IPS-11a (cell line): Measurements from ENCODE around the gene PPM1D.
"Not testable (repeated sequence)": the region's sequence is repeated elsewhere in the genome, so short reads cannot be mapped to it uniquely, and the experiment has no call there.

Experiments
- H3K4me3 ChIP-seq: one replicate; pipeline ENCODE4 v1.5.1; 2013; ENCODE audit warnings: low read depth, low read length, control low read depth

The PPM1D gene

DNA sequence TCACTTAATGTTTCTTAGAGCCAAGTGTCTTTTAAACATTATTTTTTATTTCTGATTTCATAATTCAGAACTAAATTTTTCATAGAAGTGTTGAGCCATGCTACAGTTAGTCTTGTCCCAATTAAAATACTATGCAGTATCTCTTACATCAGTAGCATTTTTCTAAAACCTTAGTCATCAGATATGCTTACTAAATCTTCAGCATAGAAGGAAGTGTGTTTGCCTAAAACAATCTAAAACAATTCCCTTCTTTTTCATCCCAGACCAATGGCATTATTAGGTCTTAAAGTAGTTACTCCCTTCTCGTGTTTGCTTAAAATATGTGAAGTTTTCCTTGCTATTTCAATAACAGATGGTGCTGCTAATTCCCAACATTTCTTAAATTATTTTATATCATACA lies 64.0 kb downstream of the PPM1D start:
- H3K4me3 ChIP-seq = no peak overlapping the region

DNA sequence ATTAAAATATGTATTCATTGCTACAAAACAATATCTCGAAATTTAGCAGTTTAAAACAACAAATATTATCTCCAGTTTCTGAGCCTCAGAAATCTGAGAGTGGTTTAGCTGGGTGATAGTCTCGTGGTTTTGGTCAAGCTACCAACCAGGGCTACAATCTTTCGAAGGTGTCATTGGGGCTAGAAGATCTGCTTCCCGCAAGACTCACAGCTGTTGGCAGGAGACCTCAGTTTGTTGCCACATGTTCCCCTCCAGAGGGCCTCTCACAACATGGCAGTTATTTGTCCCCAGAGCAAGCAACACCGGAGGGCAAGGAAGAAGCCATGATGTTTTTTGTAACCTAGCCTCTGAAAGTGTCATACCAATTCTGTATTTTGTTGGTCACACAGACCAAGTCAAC lies 65.6 kb downstream of the PPM1D start:
- H3K4me3 ChIP-seq = no peak overlapping the region

DNA sequence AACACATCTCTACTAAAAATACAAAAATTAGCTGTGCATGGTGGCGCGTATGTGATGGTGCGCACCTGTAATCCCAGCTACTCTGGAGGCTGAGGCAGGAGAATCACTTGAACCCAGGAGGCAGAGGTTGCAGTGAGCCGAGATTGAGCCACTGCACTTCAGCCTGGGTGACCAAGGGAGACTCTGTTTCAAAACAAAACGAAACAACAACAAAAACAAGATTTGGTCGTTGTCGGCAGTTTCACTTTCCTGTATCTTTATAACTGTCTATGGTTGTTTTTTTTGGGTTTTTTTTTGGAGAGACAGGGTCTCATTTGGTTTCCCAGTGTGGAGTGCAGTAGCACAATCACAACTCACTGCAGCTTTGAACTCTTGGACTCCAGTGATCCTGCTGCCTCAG lies 68.7 kb downstream of the PPM1D start:
- H3K4me3 ChIP-seq = not testable (repeated sequence)

GRCh38 chr17:60671482-60671881 lies 71.5 kb downstream of the PPM1D start:
- no peak overlapping the region for H3K4me3 ChIP-seq

- H3K4me3 ChIP-seq = not testable (repeated sequence)
These were observed 74.6 kb downstream of the PPM1D start for GRCh38 chr17:60674637-60675036.

DNA sequence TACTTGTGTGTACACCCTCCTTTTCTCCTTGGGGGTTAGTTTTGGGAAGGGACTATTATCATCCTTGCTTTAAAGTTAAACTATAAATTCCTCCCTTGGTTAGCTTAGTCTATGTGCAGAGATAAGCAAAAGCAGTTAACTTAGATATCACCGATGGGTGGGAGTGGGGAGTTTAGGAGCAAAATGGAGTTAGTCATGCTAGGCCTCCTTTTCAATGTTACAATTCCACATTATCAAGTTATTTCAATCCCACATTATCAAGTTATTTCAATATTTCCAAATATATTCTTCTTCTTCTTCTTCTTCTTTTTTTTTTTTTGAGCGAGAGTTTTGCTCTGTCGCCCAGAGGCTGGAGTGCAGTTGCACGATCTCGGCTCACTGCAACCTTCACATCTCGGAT lies 76.0 kb downstream of the PPM1D start:
- no peak overlapping the region for H3K4me3 ChIP-seq

GRCh38 chr17:60676758-60677307 lies 76.8 kb downstream of the PPM1D start:
- H3K4me3 ChIP-seq = peak overlapping the region; percentile 96

DNA sequence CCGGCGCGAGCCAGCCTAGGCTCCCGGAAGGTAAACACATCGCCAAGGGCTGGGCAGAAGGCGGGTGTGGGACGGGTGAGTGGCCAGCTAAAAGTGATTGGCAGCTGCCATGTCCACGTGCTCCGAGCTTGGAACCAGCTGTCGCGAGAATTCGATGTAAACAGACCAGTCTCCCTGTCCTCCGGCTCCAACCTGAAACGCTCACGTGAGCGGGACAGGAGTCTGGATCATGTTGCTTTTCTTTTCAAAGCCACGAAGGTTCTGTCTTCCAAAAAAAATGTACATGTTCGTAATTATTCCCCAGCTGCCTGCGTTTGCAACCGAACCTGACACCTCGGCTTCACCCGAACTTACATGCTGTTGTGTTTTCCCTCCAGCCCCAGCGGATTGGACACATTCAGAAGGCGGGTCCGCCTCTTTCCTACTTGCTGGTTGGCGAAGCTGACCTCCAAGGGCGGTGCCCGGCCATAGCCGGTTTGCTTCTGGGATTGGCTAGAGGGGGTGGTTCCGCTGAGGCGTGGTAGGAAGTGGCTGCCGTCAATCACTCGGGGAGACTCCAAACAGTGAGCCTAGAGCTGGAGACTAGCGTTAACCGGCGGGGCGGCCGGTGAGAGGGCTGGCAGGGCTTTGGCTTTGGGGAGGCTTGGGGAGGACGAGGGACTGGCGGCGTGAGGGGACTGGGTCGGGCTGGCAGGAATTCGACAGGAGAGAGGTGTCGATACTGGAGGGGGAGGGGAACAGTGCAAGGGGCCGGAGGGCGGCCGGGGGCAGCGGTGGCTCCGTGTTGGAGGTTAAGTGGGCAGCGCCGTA lies 77.5 kb downstream of the PPM1D start, which contains the start of gene BCAS3:
Gene BCAS3 (plus strand): TSS at position 544 of the 810 bp plus-strand sequence.
- H3K4me3 ChIP-seq = peak within 1 kb of the TSS; percentile 96

DNA sequence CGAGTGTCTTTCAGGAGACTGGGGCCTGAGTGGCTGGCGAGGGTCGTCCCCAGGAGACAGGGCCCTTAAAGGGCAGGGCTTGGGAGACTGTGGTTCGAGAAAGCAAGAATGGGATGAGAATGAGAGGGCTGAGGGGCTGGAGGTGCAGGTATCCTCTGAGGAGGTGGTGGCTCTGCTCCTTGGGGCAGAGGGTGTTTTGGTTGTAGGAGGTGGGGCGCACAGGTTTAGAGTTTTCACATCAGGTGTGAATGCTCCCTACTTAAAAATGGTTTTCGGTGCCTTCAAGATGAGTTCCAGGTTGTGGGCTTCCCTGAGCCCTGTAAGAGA lies 78.1 kb downstream of the PPM1D start:
- H3K4me3 ChIP-seq = peak overlapping the region; percentile 96

DNA sequence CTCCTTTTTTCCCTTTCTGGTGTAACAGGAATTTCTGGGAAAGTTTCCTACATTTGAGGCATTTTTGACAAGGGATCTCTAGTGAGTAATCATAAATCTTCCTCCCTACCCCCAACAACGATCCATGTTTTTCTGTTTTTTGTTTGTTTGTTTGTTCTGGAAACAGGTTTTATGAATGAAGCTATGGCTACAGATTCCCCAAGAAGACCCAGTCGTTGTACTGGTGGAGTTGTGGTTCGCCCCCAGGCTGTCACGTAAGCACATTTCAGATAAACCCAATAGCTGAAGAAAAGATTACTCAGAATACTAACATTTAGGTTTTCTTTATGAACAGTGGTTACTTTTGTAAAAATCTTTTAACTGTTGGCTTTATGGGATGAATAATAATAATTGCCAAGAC lies 79.3 kb downstream of the PPM1D start:
- H3K4me3 ChIP-seq = no peak overlapping the region

DNA sequence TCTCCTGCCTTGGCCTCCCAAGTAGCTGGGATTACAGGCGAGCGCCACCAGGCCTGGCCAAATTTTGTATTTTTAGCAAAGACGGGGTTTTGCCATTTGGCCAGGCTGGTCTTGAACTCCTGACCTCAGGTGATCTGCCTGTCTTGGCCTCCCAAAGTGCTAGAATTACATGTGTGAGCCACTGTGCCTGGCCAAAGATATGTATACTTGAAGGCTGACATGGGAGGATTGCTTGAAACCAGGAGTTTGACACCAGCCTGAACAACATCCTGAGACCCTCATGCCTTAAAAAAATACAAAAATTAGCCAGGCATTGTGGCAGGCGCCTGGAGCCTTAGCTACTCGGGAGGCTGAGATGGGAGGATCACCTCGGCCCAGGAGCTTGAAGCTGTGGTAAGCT lies 80.8 kb downstream of the PPM1D start:
- H3K4me3 ChIP-seq = no peak overlapping the region

- no peak overlapping the region for H3K4me3 ChIP-seq
These were observed 85.4 kb downstream of the PPM1D start for GRCh38 chr17:60685437-60685836.

- H3K4me3 ChIP-seq = no peak overlapping the region
These were observed 96.0 kb downstream of the PPM1D start for GRCh38 chr17:60695960-60696359.

GRCh38 chr17:60699090-60699489 lies 99.1 kb downstream of the PPM1D start:
- H3K4me3 ChIP-seq = no peak overlapping the region

GRCh38 chr17:60704170-60704569 lies 104.2 kb downstream of the PPM1D start:
- H3K4me3 ChIP-seq = no peak overlapping the region

DNA sequence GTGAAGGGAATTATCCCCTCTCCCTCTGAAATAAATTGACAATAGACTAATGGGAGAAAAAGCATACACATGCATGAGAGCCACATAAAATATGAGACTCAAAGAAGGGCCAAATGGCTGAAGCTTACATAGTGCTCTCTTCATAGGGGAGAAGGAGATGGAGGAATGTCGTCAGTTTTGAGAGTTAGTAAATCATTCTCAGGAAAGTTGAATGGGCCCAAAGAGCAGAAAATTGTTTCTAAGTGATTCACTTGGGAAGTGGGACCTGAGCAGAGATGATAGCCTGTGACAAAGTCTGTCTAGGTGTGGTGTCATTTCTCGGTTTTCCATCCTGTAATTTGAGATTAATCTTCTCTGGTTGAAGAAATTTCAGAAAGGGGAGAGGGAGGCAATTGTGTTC lies 112.7 kb downstream of the PPM1D start:
- no peak overlapping the region for H3K4me3 ChIP-seq

DNA sequence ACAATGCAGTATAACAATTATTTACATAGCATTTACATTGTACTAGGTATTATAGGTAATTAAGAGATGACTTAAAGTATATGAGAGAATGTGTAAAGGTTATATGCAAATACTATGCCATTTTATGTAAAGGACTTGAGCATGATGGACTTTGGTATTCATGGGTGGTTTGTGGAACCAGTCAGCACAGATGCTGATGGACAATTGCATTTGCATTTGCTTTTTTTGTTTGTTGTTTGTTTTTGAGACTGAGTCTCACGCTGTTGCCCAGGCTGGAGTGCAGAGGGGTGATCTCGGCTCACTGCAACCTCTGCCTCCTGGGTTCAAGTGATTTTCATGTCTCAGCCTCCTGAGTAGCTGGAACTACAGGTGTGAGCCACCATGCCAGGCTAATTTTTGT lies 113.6 kb downstream of the PPM1D start:
- no peak overlapping the region for H3K4me3 ChIP-seq
